SK-N-SH (cell line): Measurements from ENCODE around the gene SCN1B. TPM values are rescaled to one million over a fixed set of nuclear protein-coding genes. Genes with fewer than 3 reads are reported as not detected.

Experiments
- CTCF ChIA-PET: fragments of 300-600, 350-600 bp; formaldehyde crosslinking; extraction: SDS; loops from one replicate; lab custom pipeline; 2021; lab: Yijun Ruan, JAX
- POLR2A ChIA-PET: fragments of 350-600 bp; sonication (Branson Sonifier 250); formaldehyde crosslinking; extraction: SDS; loops from one replicate; lab custom pipeline; 2020; ENCODE audit warnings: antibody characterized with exemption, inconsistent platforms; lab: Yijun Ruan, JAX
- DNase-seq: peaks from one replicate; pipeline ENCODE4 v3.0.0; 2012
- H2AFZ ChIP-seq: fragments of 200-600 bp; sonication (generic); 2 replicates; pipeline ENCODE4 v1.8.1; 2016; ENCODE audit warnings: antibody characterized with exemption, mild to moderate bottlenecking, low read depth
- H3F3A ChIP-seq: fragments of 200-600 bp; sonication (generic); replicated peaks from 2 replicates; pipeline ENCODE3; 2016; ENCODE audit warnings: antibody characterized with exemption, mild to moderate bottlenecking; ENCODE audit not compliant: insufficient read depth
- H3K27ac ChIP-seq, 2 experiments: fragments of 200-500 bp in 1 of 2; fragments of 200-600 bp in 1 of 2; sonication (Bioruptor generic) in 1 of 2; sonication (generic), shearing (Covaris generic) in 1 of 2; 2 replicates each; pipeline versions ENCODE4 v1.5.1 to v1.6.1; 2014 to 2016; ENCODE audit warnings: low read depth in 2 of 2, inconsistent platforms in 1 of 2, low read length in 1 of 2, mild to moderate bottlenecking in 1 of 2, mixed read lengths in 1 of 2
- H3K27me3 ChIP-seq: fragments of 200-600 bp; sonication (generic), shearing (Covaris generic); 2 replicates; pipeline ENCODE4 v1.6.1; 2016; ENCODE audit warnings: mixed run types; ENCODE audit not compliant: insufficient read depth
- H3K36me3 ChIP-seq, 2 experiments: fragments of 200-500 bp in 1 of 2; fragments of 200-600 bp in 1 of 2; sonication (Bioruptor generic) in 1 of 2; sonication (generic) in 1 of 2; replicated peaks in 1 of 2; 2 replicates each; pipeline versions ENCODE3 to v1.5.1; 2014 to 2016; ENCODE audit warnings: low read length in 1 of 2, mild to moderate bottlenecking in 1 of 2; ENCODE audit not compliant: insufficient read depth in 2 of 2, control insufficient read depth in 1 of 2
- H3K4me1 ChIP-seq, 2 experiments: fragments of 200-500 bp in 1 of 2; fragments of 200-600 bp in 1 of 2; sonication (Bioruptor generic) in 1 of 2; sonication (generic), shearing (Covaris generic) in 1 of 2; 2 replicates each; pipeline versions ENCODE4 v1.5.1 to v1.6.1; 2014 to 2016; ENCODE audit warnings: low read depth in 1 of 2, low read length in 1 of 2, mixed run types in 1 of 2; ENCODE audit not compliant: insufficient read depth in 2 of 2, control insufficient read depth in 1 of 2
- H3K4me2 ChIP-seq: fragments of 200-600 bp; sonication (generic), shearing (Covaris generic); 2 replicates; pipeline ENCODE4 v1.6.1; 2017; ENCODE audit warnings: mixed run types
- H3K4me3 ChIP-seq, 2 experiments: fragments of 200-500 bp in 1 of 2; fragments of 200-600 bp in 1 of 2; sonication (Bioruptor generic) in 1 of 2; sonication (generic), shearing (Covaris generic) in 1 of 2; 2 replicates each; pipeline versions ENCODE4 v1.5.1 to v1.8.1; 2014 to 2016; ENCODE audit warnings: low read depth in 2 of 2, inconsistent platforms in 1 of 2, low read length in 1 of 2, mild to moderate bottlenecking in 1 of 2, mixed read lengths in 1 of 2, moderate library complexity in 1 of 2
- H3K79me2 ChIP-seq: fragments of 200-600 bp; sonication (generic); 2 replicates; pipeline ENCODE4 v1.8.1; 2017; ENCODE audit warnings: mild to moderate bottlenecking; ENCODE audit not compliant: insufficient read depth
- H3K9ac ChIP-seq: fragments of 200-600 bp; sonication (generic); 2 replicates; pipeline ENCODE4 v1.6.1; 2017; ENCODE audit warnings: mixed run types
- H3K9me2 ChIP-seq: fragments of 200-600 bp; sonication (generic); 2 replicates; pipeline ENCODE4 v1.6.1; 2017; ENCODE audit warnings: mixed run types
- H3K9me3 ChIP-seq: fragments of 200-600 bp; sonication (generic); 2 replicates; pipeline ENCODE4 v1.6.1; 2017; ENCODE audit warnings: mixed run types, mild to moderate bottlenecking, moderate library complexity
- H4K20me1 ChIP-seq: fragments of 200-600 bp; sonication (generic); 2 replicates; pipeline ENCODE4 v1.6.1; 2017; ENCODE audit warnings: mild to moderate bottlenecking, mixed run types; ENCODE audit not compliant: insufficient read depth
- CHD2 ChIP-seq: fragments of 150-350 bp; IDR thresholded peaks from 2 replicates; pipeline ENCODE4 v1.6.1; 2018; ENCODE audit warnings: low read length; ENCODE audit not compliant: partially characterized antibody
- ELF1 ChIP-seq: IDR thresholded peaks from 2 replicates; pipeline ENCODE4 v1.4.0; 2012
- FOXJ3 ChIP-seq: sonication (generic); formaldehyde crosslinking; IDR thresholded peaks from 2 replicates; pipeline ENCODE4 v1.5.1; 2020; ENCODE audit warnings: mild to moderate bottlenecking, missing genetic modification reagents
- GATA2 ChIP-seq: sonication (generic); formaldehyde crosslinking; IDR thresholded peaks from 2 replicates; pipeline ENCODE4 v1.5.0; 2020; ENCODE audit warnings: mild to moderate bottlenecking, missing genetic modification reagents
- JUND ChIP-seq: IDR thresholded peaks from 2 replicates; pipeline ENCODE4 v1.4.0; 2012
- RAD21 ChIP-seq: IDR thresholded peaks from 2 replicates; pipeline ENCODE4 v1.6.1; 2012; ENCODE audit warnings: mild to moderate bottlenecking, low read length
- SIN3A ChIP-seq: IDR thresholded peaks from 2 replicates; pipeline ENCODE4 v1.6.1; 2012; ENCODE audit warnings: low read depth, mild to moderate bottlenecking, low read length, moderate library complexity, borderline replicate concordance
- WGBS: methylation state at CpG from one replicate; pipeline ENCODE4 v1.1.6; 2017; ENCODE audit warnings: low lambda C conversion rate; 5-methylcytosine and 5-hydroxymethylcytosine counted together
- polyA plus RNA-seq, 3 experiments: library from polyadenylated mRNA; depleted of rRNA; stranded (reverse); fragments of >200 nt; gene quantifications; 2 replicates each; pipeline ENCODE4 v1.2.3, GENCODE V29; 2012
- TF ChIP-seq, protein P1 (sequence below): IDR thresholded peaks from 2 replicates; pipeline ENCODE4 v1.6.1; 2012; ENCODE audit warnings: mild to moderate bottlenecking, low read depth, low read length, moderate library complexity
- TF ChIP-seq, protein P2 (sequence below): IDR thresholded peaks from 2 replicates; pipeline ENCODE4 v1.4.0; 2012; ENCODE audit warnings: low read depth, borderline replicate concordance
- TF ChIP-seq, protein P3 (sequence below): fragments of 200-600 bp; sonication (generic); IDR thresholded peaks from 2 replicates; pipeline ENCODE4 v1.6.1; 2017; ENCODE audit warnings: antibody characterized with exemption, mild to moderate bottlenecking, moderate library complexity

The SCN1B gene
- polyA plus RNA-seq, 1 of the 3 experiments (the other 2 are of a cell fraction): 10.5 TPM

DNA sequence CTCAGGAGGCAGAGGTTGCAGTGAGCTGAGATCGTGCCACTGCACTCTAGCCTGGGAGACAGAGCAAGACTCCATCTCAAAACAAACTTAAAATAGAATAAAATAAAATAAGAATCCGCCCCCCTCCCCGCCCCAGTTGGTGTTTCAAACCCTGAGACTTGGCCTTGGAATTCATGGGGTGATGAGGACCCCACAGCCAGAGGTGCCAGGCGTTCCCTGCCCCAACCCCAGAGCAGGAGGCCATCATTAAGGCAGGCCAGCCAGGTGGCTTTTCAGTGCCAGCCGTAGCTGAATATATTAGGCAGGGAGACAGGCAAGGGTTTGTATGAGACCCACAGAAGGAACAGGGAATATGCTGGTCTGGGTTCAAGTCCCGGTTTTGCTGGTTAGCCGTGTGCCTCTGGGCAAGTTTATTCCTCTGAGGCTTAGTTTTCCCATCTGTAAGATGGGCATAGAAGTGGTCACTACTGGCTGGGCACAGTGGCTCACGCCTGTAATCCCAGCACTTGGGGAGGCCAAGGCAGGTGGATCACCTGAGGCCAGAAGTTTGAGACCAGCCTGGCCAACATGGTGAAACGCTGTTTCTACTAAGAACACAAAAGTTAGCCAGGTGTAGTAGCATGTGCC lies 23.5 kb downstream of the SCN1B start (continued):
- TF ChIP-seq, protein P1, sequence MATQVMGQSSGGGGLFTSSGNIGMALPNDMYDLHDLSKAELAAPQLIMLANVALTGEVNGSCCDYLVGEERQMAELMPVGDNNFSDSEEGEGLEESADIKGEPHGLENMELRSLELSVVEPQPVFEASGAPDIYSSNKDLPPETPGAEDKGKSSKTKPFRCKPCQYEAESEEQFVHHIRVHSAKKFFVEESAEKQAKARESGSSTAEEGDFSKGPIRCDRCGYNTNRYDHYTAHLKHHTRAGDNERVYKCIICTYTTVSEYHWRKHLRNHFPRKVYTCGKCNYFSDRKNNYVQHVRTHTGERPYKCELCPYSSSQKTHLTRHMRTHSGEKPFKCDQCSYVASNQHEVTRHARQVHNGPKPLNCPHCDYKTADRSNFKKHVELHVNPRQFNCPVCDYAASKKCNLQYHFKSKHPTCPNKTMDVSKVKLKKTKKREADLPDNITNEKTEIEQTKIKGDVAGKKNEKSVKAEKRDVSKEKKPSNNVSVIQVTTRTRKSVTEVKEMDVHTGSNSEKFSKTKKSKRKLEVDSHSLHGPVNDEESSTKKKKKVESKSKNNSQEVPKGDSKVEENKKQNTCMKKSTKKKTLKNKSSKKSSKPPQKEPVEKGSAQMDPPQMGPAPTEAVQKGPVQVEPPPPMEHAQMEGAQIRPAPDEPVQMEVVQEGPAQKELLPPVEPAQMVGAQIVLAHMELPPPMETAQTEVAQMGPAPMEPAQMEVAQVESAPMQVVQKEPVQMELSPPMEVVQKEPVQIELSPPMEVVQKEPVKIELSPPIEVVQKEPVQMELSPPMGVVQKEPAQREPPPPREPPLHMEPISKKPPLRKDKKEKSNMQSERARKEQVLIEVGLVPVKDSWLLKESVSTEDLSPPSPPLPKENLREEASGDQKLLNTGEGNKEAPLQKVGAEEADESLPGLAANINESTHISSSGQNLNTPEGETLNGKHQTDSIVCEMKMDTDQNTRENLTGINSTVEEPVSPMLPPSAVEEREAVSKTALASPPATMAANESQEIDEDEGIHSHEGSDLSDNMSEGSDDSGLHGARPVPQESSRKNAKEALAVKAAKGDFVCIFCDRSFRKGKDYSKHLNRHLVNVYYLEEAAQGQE: no peak
- TF ChIP-seq GATA2: no peak
- TF ChIP-seq CHD2: no peak
- no peak for TF ChIP-seq RAD21
- no peak for TF ChIP-seq JUND
- no peak for TF ChIP-seq SIN3A
- TF ChIP-seq FOXJ3 (CRISPR knock-in tag): no peak

DNA sequence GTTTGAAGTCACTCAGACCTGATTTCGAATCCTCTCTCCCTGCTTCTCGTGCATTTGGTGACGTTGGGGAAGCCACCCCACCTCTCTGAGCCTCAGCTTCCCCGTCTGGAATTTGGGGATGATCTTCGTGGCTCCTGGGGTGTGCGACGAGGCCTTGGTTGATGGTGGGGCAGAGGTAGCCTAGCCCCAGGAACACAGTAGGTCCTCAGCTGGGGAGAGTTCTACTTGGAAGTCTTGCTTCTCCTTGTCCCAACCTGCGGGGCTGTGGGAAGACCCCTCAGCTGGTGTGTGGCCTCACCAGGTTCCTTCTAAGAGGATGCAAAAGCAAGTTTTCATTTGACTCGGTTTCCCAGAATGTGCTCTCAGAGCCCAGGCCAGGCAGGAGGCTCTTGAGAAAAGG lies 24.4 kb downstream of the SCN1B start:
- POLR2A ChIA-PET: no interaction called here
- no peaks in the 10 kb centered on the region for H3F3A ChIP-seq
- WGBS: 44% methylated on average over 5 of the region's 9 CpGs
- no peaks in the 10 kb centered on the region for H3K9me2 ChIP-seq
- no peak overlapping the region for H3K4me2 ChIP-seq
- no peaks in the 10 kb centered on the region for H3K9me3 ChIP-seq
- H3K36me3 ChIP-seq: no peaks in the 10 kb centered on the region
- H3K27me3 ChIP-seq: peaks cover 27% of the 10 kb centered on the region
- H3K27ac ChIP-seq: no peak overlapping the region
- no peaks in the 10 kb centered on the region for H3K4me1 ChIP-seq
- H3K4me3 ChIP-seq: no peak overlapping the region
- H3K79me2 ChIP-seq: no peaks in the 10 kb centered on the region
- TF ChIP-seq, protein P2, sequence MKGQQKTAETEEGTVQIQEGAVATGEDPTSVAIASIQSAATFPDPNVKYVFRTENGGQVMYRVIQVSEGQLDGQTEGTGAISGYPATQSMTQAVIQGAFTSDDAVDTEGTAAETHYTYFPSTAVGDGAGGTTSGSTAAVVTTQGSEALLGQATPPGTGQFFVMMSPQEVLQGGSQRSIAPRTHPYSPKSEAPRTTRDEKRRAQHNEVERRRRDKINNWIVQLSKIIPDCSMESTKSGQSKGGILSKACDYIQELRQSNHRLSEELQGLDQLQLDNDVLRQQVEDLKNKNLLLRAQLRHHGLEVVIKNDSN: no peak
- TF ChIP-seq ELF1: no peak
- no peak overlapping the region for H2AFZ ChIP-seq
- H4K20me1 ChIP-seq: no peaks in the 10 kb centered on the region
- CTCF ChIA-PET: interaction anchor here (0.7 to 9.9 kb wide), 6 partner anchors 8 to 403 kb away, joined by 3 to 86 read pairs (median 6); partner anchors contain the start of gene HPN
- no peak overlapping the region for H3K9ac ChIP-seq
- DNase-seq: no peak

DNA sequence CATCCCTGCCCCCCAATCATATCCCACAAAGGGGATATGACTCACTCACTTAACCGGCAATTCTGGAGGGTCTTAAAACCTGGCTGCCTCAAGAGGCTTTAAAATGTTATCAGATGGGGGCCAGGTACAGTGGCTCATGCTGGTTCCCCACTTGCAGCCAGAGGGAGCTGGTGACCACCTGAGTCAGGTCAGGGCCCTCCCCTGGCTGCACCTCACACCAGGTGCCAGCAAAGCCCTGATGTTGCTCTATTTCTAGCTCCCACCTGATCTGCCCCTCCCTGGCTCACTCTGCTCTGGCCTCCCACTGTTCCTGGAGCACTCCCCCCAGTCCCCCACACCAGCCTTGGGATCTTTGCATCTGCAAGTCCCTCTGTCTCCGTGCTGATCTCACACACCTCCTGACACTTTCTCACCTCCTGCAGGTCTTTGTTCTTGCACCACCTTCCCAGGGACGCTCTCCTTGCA lies 25.5 kb downstream of the SCN1B start:
- Histone ChIP-seq H3K9me2 (no peaks in the 10 kb centered on the region), H3K4me3 (no peak overlapping the region), H3K79me2 (no peaks in the 10 kb centered on the region), H3K27ac (no peak overlapping the region), H3K4me2 (no peak overlapping the region), H3K36me3 (no peaks in the 10 kb centered on the region), H3F3A (no peaks in the 10 kb centered on the region), H3K27me3 (peaks cover 37% of the 10 kb centered on the region), H3K9ac (no peak overlapping the region), H2AFZ (no peak overlapping the region), H3K9me3 (no peaks in the 10 kb centered on the region), H3K4me1 (no peaks in the 10 kb centered on the region), H4K20me1 (no peaks in the 10 kb centered on the region)
- CTCF ChIA-PET: interaction anchor here (1.0 to 9.9 kb wide), 5 partner anchors 9 to 12 kb away, joined by 4 to 86 read pairs (median 7); partner anchors contain the start of gene HPN
- TF ChIP-seq, protein P3, sequence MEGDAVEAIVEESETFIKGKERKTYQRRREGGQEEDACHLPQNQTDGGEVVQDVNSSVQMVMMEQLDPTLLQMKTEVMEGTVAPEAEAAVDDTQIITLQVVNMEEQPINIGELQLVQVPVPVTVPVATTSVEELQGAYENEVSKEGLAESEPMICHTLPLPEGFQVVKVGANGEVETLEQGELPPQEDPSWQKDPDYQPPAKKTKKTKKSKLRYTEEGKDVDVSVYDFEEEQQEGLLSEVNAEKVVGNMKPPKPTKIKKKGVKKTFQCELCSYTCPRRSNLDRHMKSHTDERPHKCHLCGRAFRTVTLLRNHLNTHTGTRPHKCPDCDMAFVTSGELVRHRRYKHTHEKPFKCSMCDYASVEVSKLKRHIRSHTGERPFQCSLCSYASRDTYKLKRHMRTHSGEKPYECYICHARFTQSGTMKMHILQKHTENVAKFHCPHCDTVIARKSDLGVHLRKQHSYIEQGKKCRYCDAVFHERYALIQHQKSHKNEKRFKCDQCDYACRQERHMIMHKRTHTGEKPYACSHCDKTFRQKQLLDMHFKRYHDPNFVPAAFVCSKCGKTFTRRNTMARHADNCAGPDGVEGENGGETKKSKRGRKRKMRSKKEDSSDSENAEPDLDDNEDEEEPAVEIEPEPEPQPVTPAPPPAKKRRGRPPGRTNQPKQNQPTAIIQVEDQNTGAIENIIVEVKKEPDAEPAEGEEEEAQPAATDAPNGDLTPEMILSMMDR: peak; percentile 24; the same call in 1 of the 2 replicates
- TF ChIP-seq JUND: no peak
- DNase-seq: no peak
- WGBS: 29% methylated on average over 3 of the region's 3 CpGs
- POLR2A ChIA-PET: interaction anchor here (1.0 kb wide), 1 partner anchor 88 kb away, joined by 3 read pairs; no protein-coding TSS in a partner anchor
